GM12878 (cell line): ENCODE measurements around the gene CCDC177. TPM values are rescaled to one million over a fixed set of nuclear protein-coding genes. Genes with fewer than 3 reads are reported as not detected.

Source experiments
- ATAC-seq: fragments of 200-7000 bp; cut with Tn5 transposase; 3 replicates; pipeline ENCODE4 v1.9.1; 2020; ENCODE audit warnings: mild to moderate bottlenecking, moderate library complexity
- BruUV-seq: library from RNA; stranded (reverse); fragments of 400-500 nt; replicated peaks from 2 replicates; lab custom pipeline; 2021; lab: Mats Ljungman, UMichigan
- CTCF ChIA-PET: fragments of 300-600 bp; sonication (Branson Sonifier 250); formaldehyde crosslinking; extraction: SDS; loops from one replicate; lab custom pipeline; 2021; ENCODE audit warnings: inconsistent platforms; lab: Yijun Ruan, JAX
- POLR2A ChIA-PET: fragments of 350-600 bp; formaldehyde crosslinking; extraction: SDS; loops from one replicate; lab custom pipeline; 2021; ENCODE audit warnings: inconsistent platforms; lab: Charles Lee
- RAD21 ChIA-PET: fragments of 300-600 bp; sonication (Branson Sonifier 250); formaldehyde crosslinking; loops from one replicate; lab custom pipeline; 2023; ENCODE audit warnings: antibody characterized with exemption; ENCODE audit not compliant: unreplicated experiment; lab: Charles Lee
- SMC1A ChIA-PET: fragments of 300-600 bp; sonication (Branson Sonifier 250); formaldehyde crosslinking; loops from one replicate; lab custom pipeline; 2023; ENCODE audit not compliant: unreplicated experiment, uncharacterized antibody; lab: Charles Lee
- DNase-seq: peaks from one replicate; pipeline ENCODE4 v3.0.0-alpha.2; 2011; ENCODE audit warnings: low read depth, low spot score
- FAIRE-seq: peaks from 3 replicates; lab custom pipeline; 2011; peaks lifted over from hg19 to GRCh38; lab: Jason Lieb, UNC
- H2AFZ ChIP-seq: 2 replicates; pipeline ENCODE4 v1.6.0; 2011; ENCODE audit warnings: low read depth, low read length, control low read depth; ENCODE audit not compliant: control insufficient read depth
- H3K27ac ChIP-seq: 2 replicates; pipeline ENCODE4 v1.5.1; 2011; ENCODE audit warnings: control low read depth; ENCODE audit not compliant: control insufficient read depth, insufficient read depth
- H3K27me3 ChIP-seq, 2 experiments: replicated peaks in 1 of 2; 2 replicates each; pipeline versions ENCODE4 v1.6.0 to v1.6.1; 2011; ENCODE audit warnings: low read length in 1 of 2; ENCODE audit not compliant: control insufficient read depth in 2 of 2, insufficient read depth in 2 of 2
- H3K36me3 ChIP-seq, 2 experiments: 2 replicates each; pipeline ENCODE4 v1.5.1; 2011; ENCODE audit warnings: low read length in 1 of 2; ENCODE audit not compliant: control insufficient read depth in 2 of 2, insufficient read depth in 2 of 2
- H3K4me1 ChIP-seq: 2 replicates; pipeline ENCODE4 v1.6.1; 2011; ENCODE audit warnings: mild to moderate bottlenecking, low read length, moderate library complexity, mixed read lengths; ENCODE audit not compliant: control insufficient read depth, insufficient read depth
- H3K4me2 ChIP-seq: 2 replicates; pipeline ENCODE4 v1.6.0; 2011; ENCODE audit warnings: control low read depth; ENCODE audit not compliant: control insufficient read depth, insufficient read depth
- H3K4me3 ChIP-seq: fragments of 200-600 bp; sonication (generic); 2 replicates; pipeline ENCODE4 v1.5.1; 2016
- H3K79me2 ChIP-seq: 2 replicates; pipeline ENCODE4 v1.6.0; 2011; ENCODE audit warnings: low read length; ENCODE audit not compliant: control insufficient read depth, insufficient read depth
- H3K9ac ChIP-seq: 2 replicates; pipeline ENCODE4 v1.8.0; 2011; ENCODE audit warnings: low read length, control low read depth, mixed read lengths; ENCODE audit not compliant: control insufficient read depth, insufficient read depth
- H3K9me3 ChIP-seq: replicated peaks from 3 replicates; pipeline ENCODE4 v1.5.1; 2011; ENCODE audit warnings: mild to moderate bottlenecking, low read length; ENCODE audit not compliant: control insufficient read depth, insufficient read depth
- H4K20me1 ChIP-seq: 2 replicates; pipeline ENCODE4 v1.6.0; 2011; ENCODE audit not compliant: control insufficient read depth, insufficient read depth
- CBFB ChIP-seq: IDR thresholded peaks from 2 replicates; pipeline ENCODE4 v1.6.1; 2016; ENCODE audit warnings: antibody characterized with exemption, low read depth
- CBX3 ChIP-seq: fragments of 200-600 bp; sonication (generic); IDR thresholded peaks from 2 replicates; pipeline ENCODE4 v1.6.1; 2016; ENCODE audit warnings: low read depth, borderline replicate concordance
- CEBPZ ChIP-seq: fragments of 150-350 bp; IDR thresholded peaks from 2 replicates; pipeline ENCODE4 v1.6.1; 2016; ENCODE audit warnings: low read depth, low read length
- NFIC ChIP-seq: IDR thresholded peaks from 2 replicates; pipeline ENCODE4 v1.6.1; 2012; ENCODE audit warnings: low read depth, mild to moderate bottlenecking, inconsistent platforms, low read length, moderate library complexity
- NR2F1 ChIP-seq: fragments of 450-650 bp; conservative IDR thresholded peaks from 2 replicates; pipeline ENCODE4 v1.6.1; 2017; ENCODE audit warnings: mild to moderate bottlenecking
- POLR2AphosphoS5 ChIP-seq: IDR thresholded peaks from 2 replicates; pipeline ENCODE4 v1.6.1; 2011; ENCODE audit warnings: mild to moderate bottlenecking, low read length, inconsistent platforms
- RBBP5 ChIP-seq: fragments of 200-600 bp; sonication (generic); conservative IDR thresholded peaks from 2 replicates; pipeline ENCODE4 v1.6.1; 2016
- SKIL ChIP-seq: fragments of 450-650 bp; IDR thresholded peaks from 2 replicates; pipeline ENCODE4 v1.6.1; 2017; ENCODE audit warnings: mild to moderate bottlenecking, low read depth, inconsistent platforms; ENCODE audit not compliant: poor library complexity, severe bottlenecking
- ZBED1 ChIP-seq: IDR thresholded peaks from 2 replicates; pipeline ENCODE4 v1.6.1; 2016; ENCODE audit warnings: borderline replicate concordance
- ZBTB40 ChIP-seq: fragments of 450-650 bp; IDR thresholded peaks from 2 replicates; pipeline ENCODE4 v1.6.1; 2016; ENCODE audit warnings: mild to moderate bottlenecking, moderate library complexity, borderline replicate concordance
- ZNF217 ChIP-seq: fragments of 450-650 bp; IDR thresholded peaks from 2 replicates; pipeline ENCODE4 v1.6.1; 2017; ENCODE audit warnings: antibody characterized with exemption, mild to moderate bottlenecking
- WGBS: methylation state at CpG from one replicate; pipeline ENCODE4 v1.1.6; 2016; ENCODE audit warnings: low lambda C conversion rate; ENCODE audit not compliant: insufficient replicate concordance, insufficient coverage; ENCODE audit errors: missing lambda C conversion rate; 5-methylcytosine and 5-hydroxymethylcytosine counted together
- in situ Hi-C: fragments of 300-500 bp; cut with MboI; formaldehyde crosslinking; loops from 9 replicates; pipeline ENCODE4 v1.14.3; 2018; ENCODE audit warnings: mixed read lengths
- intact Hi-C: fragments of 100-400 bp; cut with micrococcal nuclease; formaldehyde crosslinking; loops from one replicate; pipeline ENCODE4 v1.14.2; 2022; ENCODE audit not compliant: unreplicated experiment
- polyA plus RNA-seq, 11 experiments: library from polyadenylated mRNA; depleted of rRNA in 4 of 11; unstranded in 6 of 11; stranded (reverse) in 5 of 11; fragments of >200 nt; fragmentation: Nextera tagmentation in 4 of 11; fragmentation: Illumina TruSeq in 1 of 11; extraction: Ambion mirVana in 4 of 11; extraction: Trizol in 1 of 11; gene quantifications; 1 replicate in 1 of 11; 2 replicates in 10 of 11; pipeline versions ENCODE4 v1.2.1 to v1.2.3, GENCODE V29; 2011 to 2016; ENCODE audit warnings: inconsistent platforms in 2 of 11, missing spikeins in 2 of 11, low read depth in 1 of 11
- total RNA-seq, 4 experiments: library from RNA; depleted of rRNA in 3 of 4; stranded (reverse); fragments of >200 nt in 3 of 4; fragmentation: Illumina TruSeq in 1 of 4; extraction: Trizol in 1 of 4; gene quantifications; 2 replicates each; pipeline versions ENCODE4 v1.2.1 to v1.2.3, GENCODE V29; 2013 to 2021

CCDC177 gene
- total and polyA plus RNA-seq, 10 of the 15 experiments (the other 5 are each of a cell fraction or from before 2014, with no cell fraction given): not detected

- CTCF ChIA-PET: interaction anchor here (0.8 to 3.7 kb wide), 7 partner anchors 8 to 101 kb away, joined by 3 to 36 read pairs (median 4); no protein-coding TSS in a partner anchor
- TF ChIP-seq CBX3: no peak
- no peak for TF ChIP-seq CEBPZ
- no peak for TF ChIP-seq SKIL
- TF ChIP-seq ZBTB40: no peak
- no peak for TF ChIP-seq NFIC
- no peak for TF ChIP-seq ZBED1
- TF ChIP-seq RBBP5: no peak
- peak; percentile 51; the same call in 1 of the 2 replicates for TF ChIP-seq POLR2AphosphoS5
- TF ChIP-seq CBFB: 0 out of 2 replicates have a peak, but pooled peaks have one; percentile 9
- TF ChIP-seq NR2F1: no peak
- no peak for TF ChIP-seq ZNF217
Observed at GRCh38 chr14:69615121-69615495, 40.4 kb upstream of the CCDC177 start.

More at GRCh38 chr14:69615121-69615495, 40.4 kb upstream of the CCDC177 start:
- Histone ChIP-seq H3K9ac (peak overlapping the region; percentile 94), H3K79me2 (peaks cover 93% of the 10 kb centered on the region), H3K4me1 (peaks cover 54% of the 10 kb centered on the region), H3K9me3 (no peaks in the 10 kb centered on the region), H3K4me2 (peak overlapping the region; percentile 99), H3K36me3 (peaks cover 0 to 10% of the 10 kb centered on the region in 2 experiments; a peak in 3 of 4 replicates), H3K27me3 (no peaks in the 10 kb centered on the region), H2AFZ (no peak overlapping the region), H3K27ac (peak overlapping the region; percentile 97), H4K20me1 (no peaks in the 10 kb centered on the region; the same call in 1 of the 2 replicates), H3K4me3 (peak overlapping the region; percentile 88)
- ChIA-PET RAD21 (interaction anchor here (0.7 to 10.0 kb wide), 14 partner anchors 8 to 112 kb away, joined by 3 to 178 read pairs (median 4); no protein-coding TSS in a partner anchor), POLR2A (interaction anchor here (0.6 to 2.8 kb wide), 12 partner anchors 9 to 153 kb away, joined by 3 to 20 read pairs (median 6); no protein-coding TSS in a partner anchor), SMC1A (interaction anchor here (0.9 to 11.9 kb wide), 15 partner anchors 10 to 93 kb away, joined by 3 to 164 read pairs (median 4); no protein-coding TSS in a partner anchor)
- FAIRE-seq (no peak), ATAC-seq (peak; percentile 3), DNase-seq (no peak)
- in situ Hi-C loops: loop anchor here (10.0 kb wide), 1 partner anchor 50 kb away; no protein-coding TSS in a partner anchor
- BruUV-seq: TSS peak; percentile 81
- WGBS: 15% methylated on average over 5 of the region's 5 CpGs
- intact Hi-C loops: loop anchor here (1.0 to 10.0 kb wide), 6 partner anchors 14 to 220 kb away; partner anchors contain the start of genes ERH and SLC39A9
